ENCODE data around the gene CD33.
"Not testable (repeated sequence)": the region's sequence is repeated elsewhere in the genome, so short reads cannot be mapped to it uniquely, and the experiment has no call there.

Gene CD33

DNA sequence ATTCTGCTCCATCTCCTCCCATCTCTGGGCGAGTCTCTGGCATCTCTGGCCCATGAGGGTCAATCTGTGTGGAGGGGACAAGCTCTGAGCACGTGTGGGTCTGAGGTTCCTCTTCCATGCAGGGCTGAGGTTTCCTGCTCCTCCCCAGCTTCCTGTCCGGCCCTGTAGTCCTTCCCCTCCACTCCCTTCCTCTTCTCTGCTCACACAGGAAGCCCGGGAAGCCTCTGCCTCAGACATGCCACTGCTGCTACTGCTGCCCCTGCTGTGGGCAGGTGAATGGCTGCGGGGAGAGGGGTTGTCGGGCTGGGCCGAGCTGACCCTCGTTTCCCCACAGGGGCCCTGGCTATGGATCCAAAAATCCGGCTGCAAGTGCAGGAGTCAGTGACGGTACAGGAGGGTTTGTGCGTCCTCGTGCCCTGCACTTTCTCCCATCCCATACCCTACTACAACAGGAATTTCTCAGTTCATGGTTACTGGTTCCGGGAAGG, 14.0 kb upstream of the CD33 start:
- not testable (repeated sequence) for DNase-seq, ATAC-seq

DNA sequence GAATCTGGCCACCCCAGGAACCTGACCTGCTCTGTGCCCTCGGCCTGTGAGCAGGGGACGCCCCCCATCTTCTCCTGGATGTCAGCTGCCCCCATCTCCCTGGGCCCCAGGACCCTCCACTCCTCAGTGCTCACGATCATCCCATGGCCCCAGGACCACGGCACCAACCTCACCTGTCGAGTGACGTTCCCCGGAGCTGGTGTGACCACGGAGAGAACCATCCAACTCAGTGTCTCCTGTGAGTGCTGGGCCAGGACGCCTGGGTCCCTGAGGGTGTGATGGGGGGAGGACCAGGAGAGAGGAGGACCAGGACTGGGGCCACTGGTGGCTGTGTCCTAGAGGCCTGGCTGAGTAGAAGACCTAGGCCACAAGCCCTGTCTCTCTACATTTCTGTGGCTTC, 13.0 kb upstream of the CD33 start:
- no peak for ATAC-seq
- DNase-seq = no peak

GRCh38 chr19:51219307-51219706, 5.6 kb upstream of the CD33 start:
- no peak for ATAC-seq
- DNase-seq = no peak

DNA sequence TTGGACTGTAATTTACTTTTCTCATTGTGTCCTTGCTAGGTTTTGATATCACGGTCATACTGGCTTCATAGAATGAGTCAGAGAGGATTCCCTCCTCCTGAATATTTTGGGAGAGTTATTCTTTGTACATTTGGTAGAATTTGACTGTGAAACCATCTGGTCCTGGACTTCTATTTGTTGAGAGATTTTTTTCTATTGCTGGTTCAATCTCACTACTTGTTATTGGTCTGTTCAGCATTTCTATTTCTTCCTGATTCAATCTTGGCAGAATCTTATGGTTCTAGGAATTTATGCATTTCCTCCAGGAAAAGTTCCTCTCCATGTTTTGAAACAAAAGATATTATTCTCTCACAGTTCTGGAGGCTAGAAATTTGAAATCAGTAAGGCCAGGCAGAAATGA, 4.9 kb upstream of the CD33 start:
- ATAC-seq (no peak), DNase-seq (no peak)

GRCh38 chr19:51220996-51221395, 3.9 kb upstream of the CD33 start:
- no peak for ATAC-seq

GRCh38 chr19:51224163-51224641, 678 bp upstream of the CD33 start:
- no peak for ATAC-seq
- no peak for DNase-seq

More at GRCh38 chr19:51220996-51221395, 3.9 kb upstream of the CD33 start:
- no peak for DNase-seq

DNA sequence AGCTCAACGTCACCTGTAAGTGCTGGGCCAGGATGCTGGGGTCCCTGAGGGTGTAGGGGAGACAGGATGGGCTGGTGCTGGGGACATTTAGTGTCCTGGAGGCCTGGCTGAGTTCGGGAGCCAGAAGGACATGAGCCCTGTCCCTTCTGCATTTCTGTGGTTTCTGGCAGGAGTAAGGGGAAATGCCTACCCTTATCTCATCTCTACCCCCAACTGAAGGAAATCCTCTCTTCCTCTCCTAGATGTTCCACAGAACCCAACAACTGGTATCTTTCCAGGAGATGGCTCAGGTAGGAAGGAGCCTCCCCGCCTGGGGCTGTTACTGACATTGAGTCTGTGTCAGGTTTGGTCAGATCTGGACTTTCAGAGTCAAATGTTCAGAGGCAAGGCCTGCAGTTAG, 1.2 kb downstream of the CD33 start:
- DNase-seq = no peak
- ATAC-seq = no peak

DNA sequence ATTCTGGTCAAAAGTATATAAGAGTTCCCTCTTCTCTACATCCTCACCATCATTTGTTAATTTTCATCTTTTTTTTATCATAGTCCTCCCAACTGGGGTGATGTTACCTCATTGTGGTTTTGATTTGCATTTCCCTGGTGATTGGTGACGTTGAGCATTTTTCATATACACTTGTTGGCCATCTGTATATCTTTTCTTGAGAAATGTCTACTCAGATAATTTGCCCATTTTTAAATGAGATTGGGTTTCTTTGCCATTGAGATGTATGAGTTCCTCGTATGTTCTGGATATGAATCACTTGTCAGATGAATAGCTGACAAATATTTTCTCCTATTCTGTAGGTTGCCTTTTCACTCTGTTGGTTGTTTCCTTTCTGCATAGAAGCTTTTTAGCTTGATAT, 2.4 kb downstream of the CD33 start:
- DNase-seq (no peak), ATAC-seq (no peak)

DNA sequence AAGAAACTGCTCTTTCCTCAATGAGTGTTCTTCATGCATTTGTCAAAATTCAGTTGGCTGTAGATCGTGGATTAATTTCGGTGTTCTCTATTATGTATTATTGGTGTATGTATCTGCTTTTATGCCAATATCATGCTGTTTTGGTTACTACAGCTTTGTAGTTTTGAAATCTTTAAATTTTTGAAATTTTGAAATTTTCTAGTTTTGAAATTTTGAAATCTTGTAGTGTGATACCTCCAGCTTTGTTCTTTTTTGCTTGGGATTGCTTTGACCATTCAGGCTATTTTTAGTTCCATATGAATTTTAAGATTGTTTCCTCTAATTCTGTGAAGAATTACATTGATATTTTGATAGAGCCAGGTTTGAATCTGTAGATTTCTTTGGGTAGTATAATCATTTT, 3.1 kb downstream of the CD33 start:
- DNase-seq (no peak), ATAC-seq (no peak)

- DNase-seq = no peak
- ATAC-seq = no peak
Observed at GRCh38 chr19:51240866-51241265, 16.0 kb downstream of the CD33 start.

DNA sequence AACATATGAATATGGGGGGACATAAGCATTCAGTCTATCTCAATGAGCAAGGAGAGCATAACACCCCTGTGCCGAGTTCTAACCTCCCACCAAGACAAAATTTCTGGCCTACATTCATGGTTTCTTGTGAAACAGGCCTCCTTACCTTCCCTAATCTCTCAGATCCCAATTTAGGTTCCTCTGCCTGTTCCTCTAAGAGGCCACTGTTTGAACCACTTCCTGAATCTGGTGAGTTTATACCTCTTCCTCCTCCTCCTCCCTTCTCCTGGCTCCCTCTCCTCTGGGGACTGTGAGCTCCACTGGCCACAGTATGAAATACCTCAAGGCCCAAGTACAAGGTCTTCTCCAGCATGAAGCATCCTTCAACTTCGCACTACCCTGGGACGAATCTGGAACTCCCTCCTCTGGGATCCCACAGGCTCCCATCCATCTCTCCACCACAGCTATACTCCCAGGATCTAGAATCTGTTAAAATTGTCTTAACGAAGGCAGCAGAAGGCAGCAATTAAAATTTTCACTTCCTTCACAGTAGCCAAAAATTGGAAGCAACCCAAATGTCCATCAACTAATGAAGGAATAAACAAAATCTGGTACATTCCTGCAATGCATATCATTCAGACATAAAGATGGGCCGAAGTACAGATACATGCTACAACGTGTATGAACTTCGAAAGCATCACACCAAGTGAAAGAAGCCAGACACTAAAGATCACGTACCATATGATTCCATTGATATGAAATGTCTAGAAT, 18.2 kb downstream of the CD33 start:
- DNase-seq (no peak), ATAC-seq (no peak)

DNA sequence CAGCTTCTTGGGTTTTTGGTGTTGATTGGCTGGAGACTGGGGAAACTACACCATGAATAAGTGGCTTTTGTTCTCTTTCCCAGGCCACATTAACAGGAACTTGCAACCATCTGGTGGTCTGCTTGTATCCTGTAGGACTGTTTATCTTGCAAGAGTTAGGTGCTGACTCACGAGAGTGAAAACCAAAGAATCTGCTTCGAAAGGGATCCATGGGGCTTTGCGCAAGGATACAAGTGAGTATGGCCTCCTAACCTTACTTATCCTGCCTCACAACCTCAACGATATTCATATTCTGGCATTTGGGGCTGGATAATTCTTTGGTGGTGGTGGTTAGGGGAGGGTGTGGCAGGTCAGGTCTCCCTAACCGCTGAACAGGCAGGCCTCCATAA, 21.3 kb downstream of the CD33 start:
- ATAC-seq (no peak), DNase-seq (no peak)

GRCh38 chr19:51247972-51248590, 23.2 kb downstream of the CD33 start:
- DNase-seq = no peak
- no peak for ATAC-seq

GRCh38 chr19:51250786-51251467, 26.0 kb downstream of the CD33 start, which contains the start of gene SIGLECL1:
Gene SIGLECL1 (plus strand): TSS chr19:51251080. CDS start chr19:51264073, 12,993 bp downstream.
- ATAC-seq = no peak
- no peak for DNase-seq

- DNase-seq = no peak
- no peak for ATAC-seq
Observed at GRCh38 chr19:51251468-51251820, 26.6 kb downstream of the CD33 start.

DNA sequence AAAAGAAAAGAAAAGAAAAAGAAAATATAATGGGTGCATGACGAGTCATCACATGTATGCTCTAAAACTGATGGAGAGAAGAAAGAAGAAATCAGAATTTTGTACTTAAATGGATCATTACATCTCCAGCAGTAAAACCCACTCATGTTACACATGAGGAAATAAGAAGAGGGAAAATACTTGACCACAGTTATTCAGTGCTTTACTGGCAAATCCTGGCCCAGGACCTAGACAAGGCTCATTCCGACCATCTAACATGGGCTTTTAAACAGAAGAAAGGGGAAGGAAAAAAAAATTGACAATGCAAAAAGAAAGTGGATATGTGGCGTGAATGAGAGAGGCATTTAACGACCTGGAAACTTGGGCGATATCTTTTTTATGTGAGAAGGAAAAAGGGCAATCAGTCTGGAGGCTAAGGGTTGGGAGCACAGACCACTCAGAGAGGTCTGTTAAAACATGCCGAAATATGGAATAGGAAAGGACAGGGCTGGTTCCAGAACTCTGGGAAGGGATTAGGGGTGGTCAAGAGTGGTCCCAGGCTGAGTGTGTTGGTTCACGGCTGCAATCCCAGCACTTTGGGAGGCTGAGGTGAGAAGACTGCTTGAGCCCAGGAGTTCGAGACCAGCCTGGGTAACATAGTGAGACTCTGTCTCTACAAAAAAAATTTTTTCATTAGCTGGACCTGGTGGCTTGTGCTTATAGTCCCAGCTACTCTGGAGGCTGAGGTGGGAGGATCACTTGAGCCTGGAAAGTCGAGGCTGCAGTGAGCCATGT, 27.6 kb downstream of the CD33 start:
- no peak for ATAC-seq

GRCh38 chr19:51253088-51253806, 28.4 kb downstream of the CD33 start:
- DNase-seq (no peak), ATAC-seq (no peak)

More for the DNA sequence above, 27.6 kb downstream of the CD33 start:
- DNase-seq = no peak

- ATAC-seq (no peak), DNase-seq (no peak)
Observed at GRCh38 chr19:51256155-51256625, 31.3 kb downstream of the CD33 start.

DNA sequence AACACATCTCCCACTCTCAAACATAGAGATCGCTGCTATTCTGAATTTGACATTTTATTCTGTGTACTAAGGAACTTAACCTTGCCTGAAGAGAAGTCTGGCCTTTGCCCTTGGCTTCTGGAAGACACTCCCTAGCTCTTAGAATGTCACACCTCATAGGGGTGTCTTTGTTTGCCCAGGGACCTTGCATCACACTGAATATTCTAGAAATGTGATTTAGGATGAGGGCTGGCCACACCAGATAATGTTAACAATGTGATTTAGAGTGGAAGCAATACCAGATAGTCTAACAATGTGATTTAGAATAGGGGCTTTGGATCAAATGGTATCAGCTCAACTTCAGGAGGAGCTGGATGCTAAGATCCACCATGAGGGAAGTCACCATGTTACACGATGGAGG, 32.6 kb downstream of the CD33 start:
- DNase-seq (no peak), ATAC-seq (no peak)

- no peak for ATAC-seq
- DNase-seq = no peak
Observed at GRCh38 chr19:51258165-51259160, 33.6 kb downstream of the CD33 start.
